Measurements from ENCODE around the gene HNF4A.

The HNF4A gene

DNA sequence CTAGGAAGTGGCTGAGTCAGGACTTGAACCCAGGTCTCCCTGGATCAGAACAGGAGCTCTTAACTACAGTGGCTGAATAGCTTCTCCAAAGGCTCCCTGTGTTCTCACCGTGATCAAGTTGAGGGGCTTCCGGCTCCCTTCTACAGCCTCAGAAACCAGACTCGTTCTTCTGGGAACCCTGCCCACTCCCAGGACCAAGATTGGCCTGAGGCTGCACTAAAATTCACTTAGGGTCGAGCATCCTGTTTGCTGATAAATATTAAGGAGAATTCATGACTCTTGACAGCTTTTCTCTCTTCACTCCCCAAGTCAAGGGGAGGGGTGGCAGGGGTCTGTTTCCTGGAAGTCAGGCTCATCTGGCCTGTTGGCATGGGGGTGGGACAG, 75.6 kb downstream of the HNF4A start:
- TF ChIP-seq, protein P1, sequence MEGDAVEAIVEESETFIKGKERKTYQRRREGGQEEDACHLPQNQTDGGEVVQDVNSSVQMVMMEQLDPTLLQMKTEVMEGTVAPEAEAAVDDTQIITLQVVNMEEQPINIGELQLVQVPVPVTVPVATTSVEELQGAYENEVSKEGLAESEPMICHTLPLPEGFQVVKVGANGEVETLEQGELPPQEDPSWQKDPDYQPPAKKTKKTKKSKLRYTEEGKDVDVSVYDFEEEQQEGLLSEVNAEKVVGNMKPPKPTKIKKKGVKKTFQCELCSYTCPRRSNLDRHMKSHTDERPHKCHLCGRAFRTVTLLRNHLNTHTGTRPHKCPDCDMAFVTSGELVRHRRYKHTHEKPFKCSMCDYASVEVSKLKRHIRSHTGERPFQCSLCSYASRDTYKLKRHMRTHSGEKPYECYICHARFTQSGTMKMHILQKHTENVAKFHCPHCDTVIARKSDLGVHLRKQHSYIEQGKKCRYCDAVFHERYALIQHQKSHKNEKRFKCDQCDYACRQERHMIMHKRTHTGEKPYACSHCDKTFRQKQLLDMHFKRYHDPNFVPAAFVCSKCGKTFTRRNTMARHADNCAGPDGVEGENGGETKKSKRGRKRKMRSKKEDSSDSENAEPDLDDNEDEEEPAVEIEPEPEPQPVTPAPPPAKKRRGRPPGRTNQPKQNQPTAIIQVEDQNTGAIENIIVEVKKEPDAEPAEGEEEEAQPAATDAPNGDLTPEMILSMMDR (IDR thresholded peaks at IDR 0.05; ENCODE audit: low read depth, low read length, missing control alignments) = no peak
- no peak for DNase-seq (ENCODE audit: low read depth)
- H3K4me3 ChIP-seq (ENCODE audit: low read depth, low read length) = no peak overlapping the region

- no peak for DNase-seq (ENCODE audit: low read depth)
- H3K4me3 ChIP-seq (ENCODE audit: low read depth, low read length) = no peak overlapping the region
- TF ChIP-seq, protein P1 (IDR thresholded peaks at IDR 0.05; ENCODE audit: low read depth, low read length, missing control alignments) = no peak
Measured at GRCh38 chr20:44431502-44432234, 76.2 kb downstream of the HNF4A start.

- DNase-seq (ENCODE audit: low read depth) = no peak
- TF ChIP-seq, protein P1 (IDR thresholded peaks at IDR 0.05; ENCODE audit: low read depth, low read length, missing control alignments) = no peak
- H3K4me3 ChIP-seq (ENCODE audit: low read depth, low read length) = no peak overlapping the region
Measured at GRCh38 chr20:44432618-44433577, 77.4 kb downstream of the HNF4A start.

- no peak overlapping the region for H3K4me3 ChIP-seq (ENCODE audit: low read depth, low read length)
- TF ChIP-seq, protein P1 (IDR thresholded peaks at IDR 0.05; ENCODE audit: low read depth, low read length, missing control alignments) = no peak
- no peak for DNase-seq (ENCODE audit: low read depth)
Measured at GRCh38 chr20:44433751-44434538, 78.4 kb downstream of the HNF4A start.

- TF ChIP-seq, protein P1 (IDR thresholded peaks at IDR 0.05; ENCODE audit: low read depth, low read length, missing control alignments) = no peak
- no peak overlapping the region for H3K4me3 ChIP-seq (ENCODE audit: low read depth, low read length)
- no peak for DNase-seq (ENCODE audit: low read depth)
Measured at GRCh38 chr20:44435630-44436335, 80.3 kb downstream of the HNF4A start.

DNA sequence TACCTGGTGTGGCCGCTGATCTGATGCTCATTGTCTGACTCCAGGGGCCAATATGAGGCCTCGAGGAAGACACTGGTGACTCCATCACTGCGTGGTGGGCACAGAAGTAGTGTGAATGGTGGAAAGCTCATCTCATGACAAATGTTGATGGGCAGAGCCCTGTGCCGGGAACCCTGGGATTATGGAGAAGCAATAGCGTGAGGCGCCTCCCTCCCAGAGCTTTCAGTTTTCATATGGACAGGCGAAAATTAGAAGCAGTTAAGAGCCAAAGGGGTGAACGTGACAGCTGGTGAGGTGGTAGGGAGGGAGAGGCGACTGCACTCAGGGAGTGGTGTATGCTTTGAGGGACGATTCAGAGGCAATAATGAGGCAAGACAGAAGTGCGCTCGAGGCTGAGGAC, 80.9 kb downstream of the HNF4A start:
- TF ChIP-seq, protein P1 (IDR thresholded peaks at IDR 0.05; ENCODE audit: low read depth, low read length, missing control alignments) = no peak
- DNase-seq (ENCODE audit: low read depth) = no peak
- H3K4me3 ChIP-seq (ENCODE audit: low read depth, low read length) = no peak overlapping the region
